Stimulated activated CD4-positive, alpha-beta T cell treated with anti-CD3 and anti-CD28 coated beads, TNF-alpha, amount 100 ng/mL, for 48 hours (primary cell): ENCODE data around the gene ATP10A.

Source experiments
- DNase-seq, 3 donors: peaks; one replicate each; pipeline ENCODE4 v3.0.0-alpha.2; 2020; ENCODE audit warnings: low read depth in 3 of 3

ATP10A gene

GRCh38 chr15:25797035-25797434 lies 66.1 kb downstream of the ATP10A start:
- no peak for DNase-seq

GRCh38 chr15:25796395-25796794 lies 66.7 kb downstream of the ATP10A start:
- no peak for DNase-seq

GRCh38 chr15:25795712-25796111 lies 67.4 kb downstream of the ATP10A start:
- DNase-seq: no peak

GRCh38 chr15:25795061-25795460 lies 68.1 kb downstream of the ATP10A start:
- DNase-seq: no peak

GRCh38 chr15:25793354-25794050 lies 69.6 kb downstream of the ATP10A start:
- DNase-seq: no peak

- no peak for DNase-seq
Measured at GRCh38 chr15:25792128-25792527, 71.0 kb downstream of the ATP10A start.

GRCh38 chr15:25790000-25790660 lies 73.0 kb downstream of the ATP10A start:
- peak; percentile 39 to 55 (median 54) for DNase-seq

GRCh38 chr15:25789616-25789999 lies 73.5 kb downstream of the ATP10A start:
- DNase-seq: no peak

GRCh38 chr15:25789211-25789610 lies 73.9 kb downstream of the ATP10A start:
- no peak for DNase-seq

GRCh38 chr15:25787855-25788520 lies 75.1 kb downstream of the ATP10A start:
- no peak for DNase-seq

- no peak for DNase-seq
Measured at GRCh38 chr15:25787381-25787780, 75.7 kb downstream of the ATP10A start.

GRCh38 chr15:25786040-25786439 lies 77.1 kb downstream of the ATP10A start:
- no peak for DNase-seq

GRCh38 chr15:25785641-25786025 lies 77.5 kb downstream of the ATP10A start:
- DNase-seq: no peak

GRCh38 chr15:25784876-25785640 lies 78.1 kb downstream of the ATP10A start:
- DNase-seq: no peak

GRCh38 chr15:25783607-25784540 lies 79.3 kb downstream of the ATP10A start:
- DNase-seq: peak in 2 of 3 donors; percentile 22 to 31

- no peak for DNase-seq
Measured at GRCh38 chr15:25783134-25783533, 80.0 kb downstream of the ATP10A start.

- no peak for DNase-seq
Measured at GRCh38 chr15:25780479-25781255, 82.5 kb downstream of the ATP10A start.

GRCh38 chr15:25778161-25778560 lies 85.0 kb downstream of the ATP10A start:
- DNase-seq: no peak

GRCh38 chr15:25777037-25777436 lies 86.1 kb downstream of the ATP10A start:
- no peak for DNase-seq

- no peak for DNase-seq
Measured at GRCh38 chr15:25776071-25776746, 86.9 kb downstream of the ATP10A start.
